Panc1 (cell line): ENCODE data around the gene JAML. TPM values are rescaled to one million over a fixed set of nuclear protein-coding genes. Genes with fewer than 3 reads are reported as not detected.

Experiments
- ATAC-seq: fragments of 200-7000 bp; cut with Tn5 transposase; 2 replicates; pipeline ENCODE4 v1.9.1; 2020; ENCODE audit warnings: mild to moderate bottlenecking, moderate library complexity
- BruUV-seq: library from RNA; stranded (reverse); fragments of 400-500 nt; replicated peaks from 2 replicates; lab custom pipeline; 2021; lab: Mats Ljungman, UMichigan
- CTCF ChIA-PET: fragments of 300-600 bp; sonication (Branson Sonifier 250); formaldehyde crosslinking; loops from one replicate; lab custom pipeline; 2022; ENCODE audit warnings: antibody characterized with exemption; lab: Charles Lee
- POLR2A ChIA-PET: fragments of 300-600 bp; sonication (Branson Sonifier 250); formaldehyde crosslinking; loops from one replicate; lab custom pipeline; 2022; ENCODE audit warnings: antibody characterized with exemption; lab: Charles Lee
- DNase-seq: peaks from one replicate; pipeline ENCODE4 v3.0.0-alpha.2; 2010; ENCODE audit warnings: low read depth, low spot score
- H3K27ac ChIP-seq: 2 replicates; pipeline ENCODE4 v1.5.1; 2011; ENCODE audit warnings: mild to moderate bottlenecking, low read length, inconsistent platforms
- H3K27me3 ChIP-seq: fragments of 200-500 bp; sonication (Bioruptor generic); 2 replicates; pipeline ENCODE4 v1.6.0; 2014; ENCODE audit warnings: low read length, inconsistent platforms; ENCODE audit not compliant: control insufficient read depth, insufficient read depth
- H3K36me3 ChIP-seq: fragments of 200-500 bp; sonication (Bioruptor generic); 2 replicates; pipeline ENCODE4 v1.5.1; 2014; ENCODE audit warnings: inconsistent platforms, mild to moderate bottlenecking, low read length, moderate library complexity; ENCODE audit not compliant: control insufficient read depth, insufficient read depth
- H3K4me1 ChIP-seq: 2 replicates; pipeline ENCODE4 v1.5.1; 2011; ENCODE audit warnings: inconsistent platforms, mild to moderate bottlenecking, low read length, moderate library complexity; ENCODE audit not compliant: control insufficient read depth, insufficient read depth
- H3K4me3 ChIP-seq, 2 experiments: 2 replicates each; pipeline ENCODE4 v1.5.1; 2011 to 2012; ENCODE audit warnings: low read depth in 2 of 2, low read length in 2 of 2, mild to moderate bottlenecking in 2 of 2, inconsistent platforms in 1 of 2, moderate library complexity in 1 of 2
- H3K9me3 ChIP-seq: fragments of 200-500 bp; sonication (Bioruptor generic); 2 replicates; pipeline ENCODE4 v1.5.1; 2014; ENCODE audit warnings: low read depth, mild to moderate bottlenecking, inconsistent platforms, low read length, moderate library complexity; ENCODE audit not compliant: control insufficient read depth, insufficient read depth
- CTCF ChIP-seq: fragments of 450-650 bp; IDR thresholded peaks from 2 replicates; pipeline ENCODE4 v1.5.1; 2017; ENCODE audit warnings: mild to moderate bottlenecking
- POLR2AphosphoS5 ChIP-seq: IDR thresholded peaks from 2 replicates; pipeline ENCODE4 v1.6.1; 2012; ENCODE audit warnings: mild to moderate bottlenecking, low read depth, low read length, moderate library complexity
- SIN3A ChIP-seq: IDR thresholded peaks from 2 replicates; pipeline ENCODE4 v1.6.1; 2012; ENCODE audit warnings: low read depth, mild to moderate bottlenecking, low read length, moderate library complexity, borderline replicate concordance; ENCODE audit not compliant: insufficient read depth
- TCF7L2 ChIP-seq: IDR thresholded peaks from 2 replicates; pipeline ENCODE4 v1.6.1; 2011; ENCODE audit warnings: mild to moderate bottlenecking, low read depth, low read length, inconsistent platforms
- in situ Hi-C: cut with HindIII; loops from 2 replicates; pipeline ENCODE4 v1.10.0; 2016; ENCODE audit warnings: low sequenced_read_pairs, low pct_unique_long_range_greater_than_20kb
- intact Hi-C: fragments of 100-400 bp; cut with micrococcal nuclease; formaldehyde crosslinking; loops from one replicate; pipeline ENCODE4 v1.10.0; 2022; ENCODE audit not compliant: unreplicated experiment
- total RNA-seq: library from RNA; stranded (reverse); gene quantifications from one replicate; pipeline ENCODE4 v1.2.1, GENCODE V29; 2021; ENCODE audit not compliant: unreplicated experiment
- TF ChIP-seq, protein P1 (sequence below), 2 experiments: IDR thresholded peaks; 2 replicates each; pipeline ENCODE4 v1.6.1; 2011 to 2012; ENCODE audit warnings: low read depth in 2 of 2, control low read depth in 1 of 2, low read length in 1 of 2, mild to moderate bottlenecking in 1 of 2, moderate library complexity in 1 of 2; ENCODE audit not compliant: insufficient read depth in 1 of 2

JAML gene
- total RNA-seq, 1 experiment from 2014 or later = 0.39 TPM

- H3K4me3 ChIP-seq = no peak overlapping the region
- intact Hi-C loops = no loop called here
- no TSS peak for BruUV-seq
Observed at GRCh38 chr11:118245936-118246562, 21.2 kb upstream of the JAML start.

GRCh38 chr11:118243993-118244762, 19.4 kb upstream of the JAML start:
- Histone ChIP-seq H3K9me3 (no peaks in the 10 kb centered on the region), H3K27me3 (peaks cover 11% of the 10 kb centered on the region), H3K4me1 (no peaks in the 10 kb centered on the region), H3K36me3 (no peaks in the 10 kb centered on the region), H3K27ac (no peak overlapping the region), H3K4me3 (no peak overlapping the region)
- no peak for TF ChIP-seq CTCF
- TF ChIP-seq POLR2AphosphoS5 = no peak
- TF ChIP-seq SIN3A = no peak
- TF ChIP-seq TCF7L2 = no peak
- TF ChIP-seq, protein P1, sequence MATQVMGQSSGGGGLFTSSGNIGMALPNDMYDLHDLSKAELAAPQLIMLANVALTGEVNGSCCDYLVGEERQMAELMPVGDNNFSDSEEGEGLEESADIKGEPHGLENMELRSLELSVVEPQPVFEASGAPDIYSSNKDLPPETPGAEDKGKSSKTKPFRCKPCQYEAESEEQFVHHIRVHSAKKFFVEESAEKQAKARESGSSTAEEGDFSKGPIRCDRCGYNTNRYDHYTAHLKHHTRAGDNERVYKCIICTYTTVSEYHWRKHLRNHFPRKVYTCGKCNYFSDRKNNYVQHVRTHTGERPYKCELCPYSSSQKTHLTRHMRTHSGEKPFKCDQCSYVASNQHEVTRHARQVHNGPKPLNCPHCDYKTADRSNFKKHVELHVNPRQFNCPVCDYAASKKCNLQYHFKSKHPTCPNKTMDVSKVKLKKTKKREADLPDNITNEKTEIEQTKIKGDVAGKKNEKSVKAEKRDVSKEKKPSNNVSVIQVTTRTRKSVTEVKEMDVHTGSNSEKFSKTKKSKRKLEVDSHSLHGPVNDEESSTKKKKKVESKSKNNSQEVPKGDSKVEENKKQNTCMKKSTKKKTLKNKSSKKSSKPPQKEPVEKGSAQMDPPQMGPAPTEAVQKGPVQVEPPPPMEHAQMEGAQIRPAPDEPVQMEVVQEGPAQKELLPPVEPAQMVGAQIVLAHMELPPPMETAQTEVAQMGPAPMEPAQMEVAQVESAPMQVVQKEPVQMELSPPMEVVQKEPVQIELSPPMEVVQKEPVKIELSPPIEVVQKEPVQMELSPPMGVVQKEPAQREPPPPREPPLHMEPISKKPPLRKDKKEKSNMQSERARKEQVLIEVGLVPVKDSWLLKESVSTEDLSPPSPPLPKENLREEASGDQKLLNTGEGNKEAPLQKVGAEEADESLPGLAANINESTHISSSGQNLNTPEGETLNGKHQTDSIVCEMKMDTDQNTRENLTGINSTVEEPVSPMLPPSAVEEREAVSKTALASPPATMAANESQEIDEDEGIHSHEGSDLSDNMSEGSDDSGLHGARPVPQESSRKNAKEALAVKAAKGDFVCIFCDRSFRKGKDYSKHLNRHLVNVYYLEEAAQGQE (IDR thresholded peaks at IDR 0.05; ENCODE audit: insufficient read depth in 1 of 2, low read depth in 2 of 2, low read length in 1 of 2) = no peak
- ChIA-PET CTCF (no interaction called here), POLR2A (no interaction called here)
- DNase-seq (no peak), ATAC-seq (no peak)
- BruUV-seq = no TSS peak
- in situ Hi-C loops = no loop called here
- intact Hi-C loops = no loop called here

More at GRCh38 chr11:118245936-118246562, 21.2 kb upstream of the JAML start:
- H3K27me3 ChIP-seq = peaks cover 12% of the 10 kb centered on the region
- DNase-seq = no peak
- ChIA-PET CTCF (interaction anchor here (0.6 kb wide), 1 partner anchor 40 kb away, joined by 5 read pairs; no protein-coding TSS in a partner anchor), POLR2A (no interaction called here)
- H3K4me1 ChIP-seq = no peaks in the 10 kb centered on the region
- no peaks in the 10 kb centered on the region for H3K9me3 ChIP-seq
- H3K36me3 ChIP-seq = no peaks in the 10 kb centered on the region
- TF ChIP-seq, protein P1 (IDR thresholded peaks at IDR 0.05; ENCODE audit: insufficient read depth in 1 of 2, low read depth in 2 of 2, low read length in 1 of 2) = no peak
- TF ChIP-seq TCF7L2 = no peak
- no peak for TF ChIP-seq CTCF
- TF ChIP-seq SIN3A = no peak
- TF ChIP-seq POLR2AphosphoS5 = no peak
- no peak for ATAC-seq
- H3K27ac ChIP-seq = no peak overlapping the region
- in situ Hi-C loops = no loop called here
